ENCODE results near the gene TLK2.
"Not testable (repeated sequence)": the region's sequence is repeated elsewhere in the genome, so short reads cannot be mapped to it uniquely, and the experiment has no call there.

TLK2 gene

GRCh38 chr17:62516376-62516775, 37.8 kb downstream of the TLK2 start:
- H3K9me3 ChIP-seq (ENCODE audit: control insufficient read depth, insufficient read depth, low read length); H3K36me3 ChIP-seq (ENCODE audit: control insufficient read depth, insufficient read depth, low read length); H3K4me3 ChIP-seq (ENCODE audit: low read length); DNase-seq (ENCODE audit: low read depth, low spot score); H3K4me1 ChIP-seq (ENCODE audit: control insufficient read depth, insufficient read depth, low read length); H3K27ac ChIP-seq (ENCODE audit: low read length); H3K27me3 ChIP-seq (ENCODE audit: control insufficient read depth, insufficient read depth, low read length): not testable (repeated sequence)
- no CpG with 5 or more reads among the region's 11 CpGs for WGBS (ENCODE audit: insufficient coverage, insufficient read length)

GRCh38 chr17:62521295-62521694, 42.7 kb downstream of the TLK2 start:
- not testable (repeated sequence) for H3K36me3 ChIP-seq (ENCODE audit: control insufficient read depth, insufficient read depth, low read length); H3K9me3 ChIP-seq (ENCODE audit: control insufficient read depth, insufficient read depth, low read length); DNase-seq (ENCODE audit: low read depth, low spot score); H3K4me3 ChIP-seq (ENCODE audit: low read length); H3K27me3 ChIP-seq (ENCODE audit: control insufficient read depth, insufficient read depth, low read length); H3K4me1 ChIP-seq (ENCODE audit: control insufficient read depth, insufficient read depth, low read length); H3K27ac ChIP-seq (ENCODE audit: low read length)
- WGBS (ENCODE audit: insufficient coverage, insufficient read length) = no CpG with 5 or more reads among the region's 5 CpGs

- WGBS (ENCODE audit: insufficient coverage, insufficient read length) = no CpG with 5 or more reads among the region's 6 CpGs
- not testable (repeated sequence) for DNase-seq (ENCODE audit: low read depth, low spot score); H3K27ac ChIP-seq (ENCODE audit: low read length); H3K4me1 ChIP-seq (ENCODE audit: control insufficient read depth, insufficient read depth, low read length); H3K27me3 ChIP-seq (ENCODE audit: control insufficient read depth, insufficient read depth, low read length); H3K36me3 ChIP-seq (ENCODE audit: control insufficient read depth, insufficient read depth, low read length); H3K9me3 ChIP-seq (ENCODE audit: control insufficient read depth, insufficient read depth, low read length); H3K4me3 ChIP-seq (ENCODE audit: low read length)
These were observed 45.5 kb downstream of the TLK2 start for GRCh38 chr17:62524077-62524476.

GRCh38 chr17:62525317-62525716, 46.7 kb downstream of the TLK2 start:
- WGBS (ENCODE audit: insufficient coverage, insufficient read length) = no CpG with 5 or more reads among the region's 6 CpGs

GRCh38 chr17:62530936-62531335, 52.3 kb downstream of the TLK2 start:
- H3K4me1 ChIP-seq (ENCODE audit: control insufficient read depth, insufficient read depth, low read length); H3K27me3 ChIP-seq (ENCODE audit: control insufficient read depth, insufficient read depth, low read length); DNase-seq (ENCODE audit: low read depth, low spot score); H3K9me3 ChIP-seq (ENCODE audit: control insufficient read depth, insufficient read depth, low read length); H3K4me3 ChIP-seq (ENCODE audit: low read length); H3K36me3 ChIP-seq (ENCODE audit: control insufficient read depth, insufficient read depth, low read length); H3K27ac ChIP-seq (ENCODE audit: low read length): not testable (repeated sequence)
- no CpG with 5 or more reads among the region's 1 CpG for WGBS (ENCODE audit: insufficient coverage, insufficient read length)

More at GRCh38 chr17:62525317-62525716, 46.7 kb downstream of the TLK2 start:
- not testable (repeated sequence) for H3K4me1 ChIP-seq (ENCODE audit: control insufficient read depth, insufficient read depth, low read length); H3K4me3 ChIP-seq (ENCODE audit: low read length); H3K27ac ChIP-seq (ENCODE audit: low read length); H3K9me3 ChIP-seq (ENCODE audit: control insufficient read depth, insufficient read depth, low read length); H3K27me3 ChIP-seq (ENCODE audit: control insufficient read depth, insufficient read depth, low read length); DNase-seq (ENCODE audit: low read depth, low spot score); H3K36me3 ChIP-seq (ENCODE audit: control insufficient read depth, insufficient read depth, low read length)

GRCh38 chr17:62536557-62536956, 57.9 kb downstream of the TLK2 start:
- not testable (repeated sequence) for H3K9me3 ChIP-seq (ENCODE audit: control insufficient read depth, insufficient read depth, low read length); H3K4me3 ChIP-seq (ENCODE audit: low read length); H3K27me3 ChIP-seq (ENCODE audit: control insufficient read depth, insufficient read depth, low read length); H3K27ac ChIP-seq (ENCODE audit: low read length); H3K36me3 ChIP-seq (ENCODE audit: control insufficient read depth, insufficient read depth, low read length); H3K4me1 ChIP-seq (ENCODE audit: control insufficient read depth, insufficient read depth, low read length); DNase-seq (ENCODE audit: low read depth, low spot score)
- no CpG with 5 or more reads among the region's 4 CpGs for WGBS (ENCODE audit: insufficient coverage, insufficient read length)

- no CpG with 5 or more reads among the region's 4 CpGs for WGBS (ENCODE audit: insufficient coverage, insufficient read length)
- H3K27ac ChIP-seq (ENCODE audit: low read length); DNase-seq (ENCODE audit: low read depth, low spot score); H3K4me3 ChIP-seq (ENCODE audit: low read length); H3K4me1 ChIP-seq (ENCODE audit: control insufficient read depth, insufficient read depth, low read length); H3K27me3 ChIP-seq (ENCODE audit: control insufficient read depth, insufficient read depth, low read length); H3K36me3 ChIP-seq (ENCODE audit: control insufficient read depth, insufficient read depth, low read length); H3K9me3 ChIP-seq (ENCODE audit: control insufficient read depth, insufficient read depth, low read length): not testable (repeated sequence)
These were observed 62.4 kb downstream of the TLK2 start for GRCh38 chr17:62541073-62541472.

- H3K27ac ChIP-seq (ENCODE audit: low read length); H3K36me3 ChIP-seq (ENCODE audit: control insufficient read depth, insufficient read depth, low read length); H3K9me3 ChIP-seq (ENCODE audit: control insufficient read depth, insufficient read depth, low read length); H3K4me1 ChIP-seq (ENCODE audit: control insufficient read depth, insufficient read depth, low read length); H3K4me3 ChIP-seq (ENCODE audit: low read length); DNase-seq (ENCODE audit: low read depth, low spot score); H3K27me3 ChIP-seq (ENCODE audit: control insufficient read depth, insufficient read depth, low read length): not testable (repeated sequence)
- no CpG with 5 or more reads among the region's 3 CpGs for WGBS (ENCODE audit: insufficient coverage, insufficient read length)
These were observed 64.7 kb downstream of the TLK2 start for GRCh38 chr17:62543278-62543775.

- no CpG with 5 or more reads among the region's 5 CpGs for WGBS (ENCODE audit: insufficient coverage, insufficient read length)
- not testable (repeated sequence) for H3K4me3 ChIP-seq (ENCODE audit: low read length); H3K4me1 ChIP-seq (ENCODE audit: control insufficient read depth, insufficient read depth, low read length); H3K9me3 ChIP-seq (ENCODE audit: control insufficient read depth, insufficient read depth, low read length); H3K36me3 ChIP-seq (ENCODE audit: control insufficient read depth, insufficient read depth, low read length); H3K27me3 ChIP-seq (ENCODE audit: control insufficient read depth, insufficient read depth, low read length); DNase-seq (ENCODE audit: low read depth, low spot score); H3K27ac ChIP-seq (ENCODE audit: low read length)
These were observed 67.4 kb downstream of the TLK2 start for GRCh38 chr17:62546066-62546465.

GRCh38 chr17:62552851-62553659, 74.4 kb downstream of the TLK2 start:
- not testable (repeated sequence) for DNase-seq (ENCODE audit: low read depth, low spot score); H3K9me3 ChIP-seq (ENCODE audit: control insufficient read depth, insufficient read depth, low read length); H3K4me1 ChIP-seq (ENCODE audit: control insufficient read depth, insufficient read depth, low read length); H3K27ac ChIP-seq (ENCODE audit: low read length); H3K36me3 ChIP-seq (ENCODE audit: control insufficient read depth, insufficient read depth, low read length); H3K27me3 ChIP-seq (ENCODE audit: control insufficient read depth, insufficient read depth, low read length); H3K4me3 ChIP-seq (ENCODE audit: low read length)
- no CpG with 5 or more reads among the region's 4 CpGs for WGBS (ENCODE audit: insufficient coverage, insufficient read length)

GRCh38 chr17:62557532-62557931, 78.9 kb downstream of the TLK2 start:
- H3K27me3 ChIP-seq (ENCODE audit: control insufficient read depth, insufficient read depth, low read length); H3K9me3 ChIP-seq (ENCODE audit: control insufficient read depth, insufficient read depth, low read length); H3K36me3 ChIP-seq (ENCODE audit: control insufficient read depth, insufficient read depth, low read length); DNase-seq (ENCODE audit: low read depth, low spot score); H3K27ac ChIP-seq (ENCODE audit: low read length); H3K4me1 ChIP-seq (ENCODE audit: control insufficient read depth, insufficient read depth, low read length); H3K4me3 ChIP-seq (ENCODE audit: low read length): not testable (repeated sequence)
- WGBS (ENCODE audit: insufficient coverage, insufficient read length) = no CpG with 5 or more reads among the region's 5 CpGs
